K562 (cell line): ENCODE data around the gene NLGN4Y. TPM values are rescaled to one million over a fixed set of nuclear protein-coding genes. Genes with fewer than 3 reads are reported as not detected.

Experiments
- ATAC-seq: fragments of 200-7000 bp; cut with Tn5 transposase; 3 replicates; pipeline ENCODE4 v1.9.1; 2020; ENCODE audit warnings: moderate library complexity
- BruUV-seq: library from RNA; stranded (reverse); fragments of 400-500 nt; replicated peaks from 2 replicates; lab custom pipeline; 2021; lab: Mats Ljungman, UMichigan
- CTCF ChIA-PET: fragments of 300-600 bp; formaldehyde crosslinking; extraction: SDS; loops from one replicate; lab custom pipeline; 2021; ENCODE audit warnings: low intra/inter-chr PET ratio; lab: Yijun Ruan, JAX
- POLR2A ChIA-PET: fragments of 300-600, 350-650 bp; sonication (Branson Sonifier 250); formaldehyde crosslinking; extraction: SDS; loops from one replicate; lab custom pipeline; 2021; ENCODE audit warnings: antibody characterized with exemption, inconsistent platforms; lab: Yijun Ruan, JAX
- DNase-seq, 4 experiments: peaks; one replicate each; pipeline versions ENCODE4 v3.0.0 to v3.0.0-alpha.2; 2011 to 2018; ENCODE audit warnings: low spot score in 3 of 4, mixed read lengths in 3 of 4; ENCODE audit errors: extremely low read depth in 1 of 4
- FAIRE-seq: peaks from 2 replicates; lab custom pipeline; 2011; peaks lifted over from hg19 to GRCh38; lab: Jason Lieb, UNC
- H2AFZ ChIP-seq: 2 replicates; pipeline ENCODE4 v1.6.0; 2011; ENCODE audit warnings: low read depth, low read length, control low read depth, inconsistent platforms
- H3K27ac ChIP-seq: fragments of 200-600 bp; 3 replicates; pipeline ENCODE4 v1.8.0; 2011; ENCODE audit warnings: low read depth, mild to moderate bottlenecking, control low read depth, inconsistent platforms, low read length, moderate library complexity, mixed read lengths; ENCODE audit errors: extremely low read depth
- H3K27me3 ChIP-seq, 2 experiments: fragments of 300-600 bp in 1 of 2; 2 replicates in 1 of 2; 3 replicates in 1 of 2; pipeline versions ENCODE4 v1.6.0 to v1.8.0; 2011; ENCODE audit warnings: inconsistent platforms in 2 of 2, low read length in 2 of 2, mild to moderate bottlenecking in 1 of 2, mixed read lengths in 1 of 2, moderate library complexity in 1 of 2; ENCODE audit not compliant: control insufficient read depth in 2 of 2, insufficient read depth in 2 of 2
- H3K36me3 ChIP-seq: fragments of 300-600 bp; 3 replicates; pipeline ENCODE4 v1.8.0; 2011; ENCODE audit warnings: mild to moderate bottlenecking, low read length, inconsistent platforms; ENCODE audit not compliant: control insufficient read depth, insufficient read depth
- H3K4me1 ChIP-seq, 2 experiments: fragments of 200-600 bp in 1 of 2; replicated peaks in 1 of 2; 2 replicates in 1 of 2; 3 replicates in 1 of 2; pipeline versions ENCODE4 v1.5.1 to v1.8.0; 2011; ENCODE audit warnings: inconsistent platforms in 2 of 2, low read length in 2 of 2, mild to moderate bottlenecking in 1 of 2, mixed read lengths in 1 of 2, moderate library complexity in 1 of 2; ENCODE audit not compliant: control insufficient read depth in 2 of 2, insufficient read depth in 2 of 2
- H3K4me2 ChIP-seq: 2 replicates; pipeline ENCODE4 v1.6.1; 2011; ENCODE audit warnings: low read length, control low read depth, inconsistent platforms, mixed read lengths; ENCODE audit not compliant: insufficient read depth
- H3K4me3 ChIP-seq: fragments of 200-600 bp; sonication (generic), shearing (Covaris generic); 2 replicates; pipeline ENCODE4 v1.5.1; 2016; ENCODE audit warnings: control low read depth, inconsistent platforms
- H3K79me2 ChIP-seq: fragments of 200-600 bp; 3 replicates; pipeline ENCODE4 v1.8.0; 2011; ENCODE audit warnings: low read length, inconsistent platforms; ENCODE audit not compliant: control insufficient read depth, insufficient read depth
- H3K9ac ChIP-seq, 2 experiments: 2 replicates each; pipeline versions ENCODE4 v1.6.0 to v1.6.1; 2011; ENCODE audit warnings: low read depth in 2 of 2, low read length in 2 of 2, control low read depth in 1 of 2, inconsistent platforms in 1 of 2, mild to moderate bottlenecking in 1 of 2, mixed read lengths in 1 of 2; ENCODE audit not compliant: insufficient read depth in 1 of 2
- H3K9me1 ChIP-seq: one replicate; pipeline ENCODE4 v1.6.0; 2011; ENCODE audit warnings: inconsistent platforms, mild to moderate bottlenecking, low read length, moderate library complexity; ENCODE audit not compliant: control insufficient read depth, insufficient read depth
- H3K9me3 ChIP-seq: replicated peaks from 2 replicates; pipeline ENCODE4 v1.5.1; 2011; ENCODE audit warnings: low read depth, low read length, inconsistent platforms; ENCODE audit not compliant: control insufficient read depth, insufficient read depth
- H4K20me1 ChIP-seq: replicated peaks from 2 replicates; pipeline ENCODE4 v1.6.1; 2011; ENCODE audit warnings: low read length, inconsistent platforms, mixed read lengths; ENCODE audit not compliant: control insufficient read depth, insufficient read depth
- ELF4 ChIP-seq: fragments of 450-650 bp; formaldehyde crosslinking; IDR thresholded peaks from 2 replicates; pipeline ENCODE4 v1.4.0; 2022; ENCODE audit warnings: missing genetic modification characterization
- FOXO4 ChIP-seq: fragments of 450-650 bp; formaldehyde crosslinking; IDR thresholded peaks from 2 replicates; pipeline ENCODE4 v1.4.0; 2020; ENCODE audit warnings: mild to moderate bottlenecking, moderate library complexity
- NR2C2 ChIP-seq, 2 experiments: fragments of 200-800 bp in 1 of 2; sonication (Bioruptor generic) in 1 of 2; sonication (generic) in 1 of 2; formaldehyde crosslinking in 1 of 2; IDR thresholded peaks; 2 replicates each; pipeline versions ENCODE4 v1.6.1 to v1.8.0; 2016 to 2022; ENCODE audit warnings: mild to moderate bottlenecking in 1 of 2, missing compliant biosample characterization in 1 of 2, missing genetic modification characterization in 1 of 2, missing genetic modification reagents in 1 of 2
- RHOXF2B ChIP-seq: fragments of 250-450 bp; sonication (Bioruptor Pico); conservative IDR thresholded peaks from 2 replicates; pipeline ENCODE4 v1.5.1; 2021
- SAFB2 ChIP-seq: fragments of 200-400 bp; formaldehyde crosslinking; IDR thresholded peaks from 2 replicates; pipeline ENCODE4 v1.6.1; 2018; ENCODE audit warnings: borderline replicate concordance, low read length, low read depth, moderate library complexity; ENCODE audit not compliant: severe bottlenecking
- TCF7 ChIP-seq: sonication (generic); IDR thresholded peaks from 2 replicates; pipeline ENCODE4 v1.6.1; 2016; ENCODE audit warnings: antibody characterized with exemption, borderline replicate concordance
- THRAP3 ChIP-seq: fragments of 450-650 bp; IDR thresholded peaks from 2 replicates; pipeline ENCODE4 v1.6.1; 2016; ENCODE audit warnings: mild to moderate bottlenecking, inconsistent platforms, borderline replicate concordance
- THRB ChIP-seq: fragments of 450-650 bp; formaldehyde crosslinking; conservative IDR thresholded peaks from 2 replicates; pipeline ENCODE4 v1.4.0; 2022; ENCODE audit warnings: mild to moderate bottlenecking, missing genetic modification characterization
- VEZF1 ChIP-seq: fragments of 200-800 bp; sonication (Bioruptor generic); IDR thresholded peaks from 2 replicates; pipeline ENCODE4 v1.6.1; 2017; ENCODE audit warnings: missing genetic modification characterization, missing compliant biosample characterization
- ZNF134 ChIP-seq: fragments of 250-450 bp; sonication (Bioruptor Pico); conservative IDR thresholded peaks from 2 replicates; pipeline ENCODE4 v1.4.0; 2020
- ZNF561 ChIP-seq: fragments of 450-650 bp; formaldehyde crosslinking; conservative IDR thresholded peaks from 2 replicates; pipeline ENCODE4 v1.4.0; 2020; ENCODE audit warnings: mild to moderate bottlenecking, moderate library complexity
- ZNF639 ChIP-seq, 2 experiments: fragments of 200-800 bp in 1 of 2; sonication (Bioruptor generic) in 1 of 2; sonication (generic) in 1 of 2; formaldehyde crosslinking in 1 of 2; IDR thresholded peaks in 1 of 2; conservative IDR thresholded peaks in 1 of 2; 2 replicates each; pipeline versions ENCODE4 v1.5.0 to v1.6.1; 2016 to 2020; ENCODE audit warnings: missing compliant biosample characterization in 1 of 2, missing genetic modification characterization in 1 of 2, missing genetic modification reagents in 1 of 2
- WGBS: fragments of 100-300 bp; shearing (Covaris generic); methylation state at CpG from one replicate; pipeline ENCODE4 v1.1.6; 2016; ENCODE audit warnings: low coverage, mixed read lengths; ENCODE audit not compliant: insufficient coverage; ENCODE audit errors: missing lambda C conversion rate; 5-methylcytosine and 5-hydroxymethylcytosine counted together
- in situ Hi-C: fragments of 300-500 bp; cut with MboI; formaldehyde crosslinking; loops from 4 replicates; pipeline ENCODE4 v1.15.0; 2018; ENCODE audit warnings: inconsistent platforms, mixed read lengths
- intact Hi-C: fragments of 100-400 bp; cut with micrococcal nuclease; formaldehyde crosslinking; loops from 2 replicates; pipeline ENCODE4 v1.14.2; 2022
- polyA plus RNA-seq, 8 experiments: library from polyadenylated mRNA; depleted of rRNA in 4 of 8; stranded (reverse) in 5 of 8; unstranded in 3 of 8; fragments of >200 nt; fragmentation: Nextera tagmentation in 2 of 8; fragmentation: Illumina TruSeq in 1 of 8; extraction: Ambion mirVana in 2 of 8; extraction: Trizol in 1 of 8; gene quantifications; 2 replicates each; pipeline versions ENCODE4 v1.2.1 to v1.2.3, GENCODE V29; 2011 to 2014; ENCODE audit warnings: inconsistent platforms in 1 of 8, missing spikeins in 1 of 8
- total RNA-seq, 7 experiments: library from RNA; depleted of rRNA in 6 of 7; stranded (reverse); fragments of >200 nt in 6 of 7; fragmentation: Illumina TruSeq in 2 of 7; extraction: Trizol in 2 of 7; gene quantifications; 2 replicates each; pipeline versions ENCODE4 v1.2.1 to v1.2.3, GENCODE V29; 2011 to 2021; ENCODE audit warnings: low replicate concordance in 1 of 7

Gene NLGN4Y
- total and polyA plus RNA-seq, 9 of the 15 experiments (the other 6 are each of a cell fraction or from before 2014, with no cell fraction given) = not detected

- TF ChIP-seq RHOXF2B (CRISPR knock-in tag) (no peak), ELF4 (CRISPR knock-in tag) (no peak), THRB (no peak)
Observed at GRCh38 chrY:14801096-14801495, 276.8 kb downstream of the NLGN4Y start (continued).

GRCh38 chrY:14802125-14802524 is 277.8 kb downstream of the NLGN4Y start:
- H3K4me3 ChIP-seq = no peak overlapping the region
- H3K36me3 ChIP-seq = no peaks in the 10 kb centered on the region
- POLR2A ChIA-PET = no interaction called here
- H3K9me3 ChIP-seq = no peaks in the 10 kb centered on the region
- H3K27ac ChIP-seq = no peak overlapping the region
- CTCF ChIA-PET = no interaction called here
- H3K4me2 ChIP-seq = no peak overlapping the region
- WGBS = no CpG with 5 or more reads among the region's 3 CpGs
- ATAC-seq (no peak), FAIRE-seq (no peak), DNase-seq (no peak)
- no peak overlapping the region for H3K9ac ChIP-seq
- no peaks in the 10 kb centered on the region for H3K27me3 ChIP-seq
- no peak overlapping the region for H2AFZ ChIP-seq
- no peaks in the 10 kb centered on the region for H4K20me1 ChIP-seq
- intact Hi-C loops (no loop called here), in situ Hi-C loops (no loop called here)
- no peaks in the 10 kb centered on the region for H3K79me2 ChIP-seq
- no peaks in the 10 kb centered on the region for H3K9me1 ChIP-seq
- BruUV-seq = no TSS peak
- no peaks in the 10 kb centered on the region for H3K4me1 ChIP-seq
- no peak for TF ChIP-seq ZNF134 (CRISPR knock-in tag)
- no peak for TF ChIP-seq ZNF561
- TF ChIP-seq VEZF1 (CRISPR knock-in tag) = no peak
- no peak for TF ChIP-seq THRAP3
- no peak for TF ChIP-seq ZNF639 (CRISPR knock-in tag; conservative IDR thresholded peaks at IDR 0.05 in 1 of 2, IDR thresholded peaks at IDR 0.05 in 1 of 2)
- TF ChIP-seq FOXO4 (CRISPR knock-in tag) = no peak
- no peak for TF ChIP-seq TCF7
- TF ChIP-seq NR2C2 (CRISPR knock-in tag; IDR thresholded peaks at IDR 0.05) = no peak
- TF ChIP-seq NR2C2 (tag; IDR thresholded peaks at IDR 0.05) = no peak
- TF ChIP-seq THRB = no peak
- no peak for TF ChIP-seq SAFB2
